ENCODE measurements around the gene SORCS2. TPM values are rescaled to one million over a fixed set of nuclear protein-coding genes. Genes with fewer than 3 reads are reported as not detected.

The SORCS2 gene
- polyA plus RNA-seq, 1 of the 3 experiments (the other 2 are of a cell fraction): 1.6 TPM

DNA sequence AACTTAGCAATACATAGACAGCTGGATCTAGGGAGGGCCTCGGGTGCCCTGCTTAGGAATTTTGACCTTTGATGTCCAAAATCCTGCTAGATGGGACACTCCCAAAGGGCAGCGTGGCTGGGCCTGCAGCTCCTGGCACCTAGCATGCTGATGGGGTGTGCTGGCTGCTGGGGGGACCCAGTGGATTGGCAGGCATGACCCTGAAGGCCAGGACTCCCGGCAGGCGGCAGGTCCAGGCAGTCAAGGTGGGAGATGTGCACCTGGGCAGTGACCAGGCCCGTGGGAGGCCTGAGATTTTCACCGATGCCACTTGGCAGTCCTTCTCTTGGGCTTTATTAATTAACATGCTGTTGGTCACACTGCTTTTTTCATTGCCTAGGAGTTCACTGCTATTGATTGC, 158.1 kb downstream of the SORCS2 start:
- Histone ChIP-seq H4K20me1 (ENCODE audit: insufficient read depth) (no peaks in the 10 kb centered on the region), H3K9ac (no peak overlapping the region), H3K27ac (ENCODE audit: low read depth in 2 of 2, low read length in 1 of 2) (no peak overlapping the region), H2AFZ (ENCODE audit: low read depth) (no peak overlapping the region), H3K4me2 (no peak overlapping the region), H3K9me3 (no peaks in the 10 kb centered on the region), H3K4me3 (ENCODE audit: low read depth in 2 of 2, low read length in 1 of 2) (no peak overlapping the region), H3K9me2 (no peaks in the 10 kb centered on the region), H3F3A (replicated peaks; ENCODE audit: insufficient read depth) (peaks cover 4% of the 10 kb centered on the region), H3K36me3 (replicated peaks in 1 of 2; ENCODE audit: control insufficient read depth in 1 of 2, insufficient read depth in 2 of 2, low read length in 1 of 2) (no peaks in the 10 kb centered on the region), H3K4me1 (ENCODE audit: control insufficient read depth in 1 of 2, insufficient read depth in 2 of 2, low read depth in 1 of 2, low read length in 1 of 2) (0 out of 4 replicates have a peak, but pooled peaks cover 0 to 7% of the 10 kb centered on the region in 2 experiments), H3K79me2 (ENCODE audit: insufficient read depth) (no peaks in the 10 kb centered on the region), H3K27me3 (ENCODE audit: insufficient read depth) (no peaks in the 10 kb centered on the region)
- WGBS (ENCODE audit: low lambda C conversion rate): 56% methylated on average over 4 of the region's 6 CpGs
- DNase-seq: no peak
- ChIA-PET CTCF (no interaction called here), POLR2A (no interaction called here)
- TF ChIP-seq RFX5 (IDR thresholded peaks at IDR 0.05; ENCODE audit: low read length) (no peak), EZH2phosphoT487 (IDR thresholded peaks at IDR 0.05; ENCODE audit: borderline replicate concordance, low read depth) (no peak), PBX3 (IDR thresholded peaks at IDR 0.05) (no peak), REST (IDR thresholded peaks at IDR 0.05; ENCODE audit: low read depth, low read length) (no peak), TAF1 (IDR thresholded peaks at IDR 0.05; ENCODE audit: borderline replicate concordance, low read depth, low read length) (no peak)

GRCh38 chr4:7351014-7351413, 158.7 kb downstream of the SORCS2 start:
- H3F3A ChIP-seq (replicated peaks; ENCODE audit: insufficient read depth): peaks cover 4% of the 10 kb centered on the region
- ChIA-PET POLR2A (no interaction called here), CTCF (no interaction called here)
- H3K36me3 ChIP-seq (replicated peaks in 1 of 2; ENCODE audit: control insufficient read depth in 1 of 2, insufficient read depth in 2 of 2, low read length in 1 of 2): no peaks in the 10 kb centered on the region
- no peak overlapping the region for H3K27ac ChIP-seq (ENCODE audit: low read depth in 2 of 2, low read length in 1 of 2)
- no peaks in the 10 kb centered on the region for H3K9me3 ChIP-seq
- H3K9ac ChIP-seq: no peak overlapping the region
- TF ChIP-seq, protein P1, sequence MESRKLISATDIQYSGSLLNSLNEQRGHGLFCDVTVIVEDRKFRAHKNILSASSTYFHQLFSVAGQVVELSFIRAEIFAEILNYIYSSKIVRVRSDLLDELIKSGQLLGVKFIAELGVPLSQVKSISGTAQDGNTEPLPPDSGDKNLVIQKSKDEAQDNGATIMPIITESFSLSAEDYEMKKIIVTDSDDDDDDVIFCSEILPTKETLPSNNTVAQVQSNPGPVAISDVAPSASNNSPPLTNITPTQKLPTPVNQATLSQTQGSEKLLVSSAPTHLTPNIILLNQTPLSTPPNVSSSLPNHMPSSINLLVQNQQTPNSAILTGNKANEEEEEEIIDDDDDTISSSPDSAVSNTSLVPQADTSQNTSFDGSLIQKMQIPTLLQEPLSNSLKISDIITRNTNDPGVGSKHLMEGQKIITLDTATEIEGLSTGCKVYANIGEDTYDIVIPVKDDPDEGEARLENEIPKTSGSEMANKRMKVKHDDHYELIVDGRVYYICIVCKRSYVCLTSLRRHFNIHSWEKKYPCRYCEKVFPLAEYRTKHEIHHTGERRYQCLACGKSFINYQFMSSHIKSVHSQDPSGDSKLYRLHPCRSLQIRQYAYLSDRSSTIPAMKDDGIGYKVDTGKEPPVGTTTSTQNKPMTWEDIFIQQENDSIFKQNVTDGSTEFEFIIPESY (IDR thresholded peaks at IDR 0.05; ENCODE audit: borderline replicate concordance, low read depth): no peak
- TF ChIP-seq, protein P2, sequence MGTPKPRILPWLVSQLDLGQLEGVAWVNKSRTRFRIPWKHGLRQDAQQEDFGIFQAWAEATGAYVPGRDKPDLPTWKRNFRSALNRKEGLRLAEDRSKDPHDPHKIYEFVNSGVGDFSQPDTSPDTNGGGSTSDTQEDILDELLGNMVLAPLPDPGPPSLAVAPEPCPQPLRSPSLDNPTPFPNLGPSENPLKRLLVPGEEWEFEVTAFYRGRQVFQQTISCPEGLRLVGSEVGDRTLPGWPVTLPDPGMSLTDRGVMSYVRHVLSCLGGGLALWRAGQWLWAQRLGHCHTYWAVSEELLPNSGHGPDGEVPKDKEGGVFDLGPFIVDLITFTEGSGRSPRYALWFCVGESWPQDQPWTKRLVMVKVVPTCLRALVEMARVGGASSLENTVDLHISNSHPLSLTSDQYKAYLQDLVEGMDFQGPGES (IDR thresholded peaks at IDR 0.05; ENCODE audit: low read depth, low read length): no peak
- TF ChIP-seq FOXM1 (IDR thresholded peaks at IDR 0.05; ENCODE audit: low read depth) (no peak), GABPA (IDR thresholded peaks at IDR 0.05; ENCODE audit: low read depth) (no peak), TCF12 (IDR thresholded peaks at IDR 0.05) (no peak)
- 58% methylated on average over 10 of the region's 12 CpGs for WGBS (ENCODE audit: low lambda C conversion rate)
- H4K20me1 ChIP-seq (ENCODE audit: insufficient read depth): no peaks in the 10 kb centered on the region
- H3K4me1 ChIP-seq (ENCODE audit: control insufficient read depth in 1 of 2, insufficient read depth in 2 of 2, low read depth in 1 of 2, low read length in 1 of 2): 0 out of 4 replicates have a peak, but pooled peaks cover 0 to 7% of the 10 kb centered on the region in 2 experiments
- no peak overlapping the region for H3K4me2 ChIP-seq
- H2AFZ ChIP-seq (ENCODE audit: low read depth): no peak overlapping the region
- no peak for DNase-seq
- no peak overlapping the region for H3K4me3 ChIP-seq (ENCODE audit: low read depth in 2 of 2, low read length in 1 of 2)
- no peaks in the 10 kb centered on the region for H3K9me2 ChIP-seq
- no peaks in the 10 kb centered on the region for H3K27me3 ChIP-seq (ENCODE audit: insufficient read depth)
- no peaks in the 10 kb centered on the region for H3K79me2 ChIP-seq (ENCODE audit: insufficient read depth)

Data from SK-N-SH (cell line).